Colonic mucosa (tissue), 4 donors: Measurements from ENCODE around the gene ZSCAN5B. TPM values are rescaled to one million over a fixed set of nuclear protein-coding genes. Genes with fewer than 3 reads are reported as not detected.

Experiments
- DNase-seq: peaks from one replicate; pipeline ENCODE4 v3.0.0-alpha.2; 2020
- H3K27ac ChIP-seq: fragments of 200-600 bp; one replicate; pipeline ENCODE4 v1.8.0; 2021
- H3K27me3 ChIP-seq: fragments of 200-600 bp; one replicate; pipeline ENCODE4 v1.8.0; 2021
- H3K36me3 ChIP-seq: fragments of 200-600 bp; one replicate; pipeline ENCODE4 v1.8.0; 2021
- H3K4me1 ChIP-seq: fragments of 200-600 bp; one replicate; pipeline ENCODE4 v1.8.0; 2021; ENCODE audit warnings: mild to moderate bottlenecking
- H3K4me3 ChIP-seq: fragments of 200-600 bp; one replicate; pipeline ENCODE4 v1.8.0; 2021
- H3K9ac ChIP-seq, 2 donors: one replicate each; pipeline ENCODE4 v1.7.0; 2013; ENCODE audit warnings: control low read depth in 2 of 2, low read depth in 2 of 2, low read length in 2 of 2
- H3K9me3 ChIP-seq: fragments of 200-600 bp; one replicate; pipeline ENCODE4 v1.8.0; 2021
- CTCF ChIP-seq: fragments of 200-600 bp; IDR thresholded peaks from one replicate; pipeline ENCODE4 v1.8.0; 2022; ENCODE audit warnings: antibody characterized with exemption, mild to moderate bottlenecking
- intact Hi-C: fragments of 100-400 bp; cut with DNase I; formaldehyde crosslinking; loops from one replicate; pipeline ENCODE4 v1.14.1; 2022
- total RNA-seq, 2 donors: library from RNA; stranded (reverse); fragmentation: NEBNext Ultra II Directional in 1 of 2; extraction: Animal tissue kit (Norgen Biotek cat#: 25700) in 1 of 2; gene quantifications; one replicate each; pipeline ENCODE4 v1.2.1, GENCODE V29; 2021
- donor health status: healthy.
- donor health status: DM: no; HTN: no; CAD: no.
- donor health status: DM: no; HTN: no; CAD: no.

ZSCAN5B gene
- total RNA-seq, 2 donors from 2014 or later, result not detected

- no peaks in the 10 kb centered on the region for H3K9me3 ChIP-seq
- no peaks in the 10 kb centered on the region for H3K36me3 ChIP-seq
- intact Hi-C loops, result loop anchor here (5.0 kb wide), 1 partner anchor 33 kb away; no protein-coding TSS in a partner anchor
- DNase-seq, result peak; percentile 99
- peak within 1 kb of the TSS; percentile 44 for H3K4me3 ChIP-seq
- H3K27ac ChIP-seq, result peak within 1 kb of the TSS; percentile 89
- H3K4me1 ChIP-seq, result peaks cover 10% of the 10 kb centered on the region
- H3K9ac ChIP-seq, result peak within 1 kb of the TSS; percentile 48 to 86
- H3K27me3 ChIP-seq, result no peaks in the 10 kb centered on the region
- no peak for TF ChIP-seq CTCF
Observed at GRCh38 chr19:56140583-56141416, 56.8 kb downstream of the ZSCAN5B start, which contains the start of gene ZNF444. Gene ZNF444, plus strand, starts transcription at chr19:56141287. Its CDS starts 5,625 bp downstream, at chr19:56146912.

- peak overlapping the region; percentile 48 to 84 for H3K9ac ChIP-seq
- H3K9me3 ChIP-seq, result no peaks in the 10 kb centered on the region
- no peaks in the 10 kb centered on the region for H3K36me3 ChIP-seq
- peak; percentile 46 for DNase-seq
- no peaks in the 10 kb centered on the region for H3K27me3 ChIP-seq
- H3K4me3 ChIP-seq, result peak overlapping the region; percentile 44
- peaks cover 10% of the 10 kb centered on the region for H3K4me1 ChIP-seq
- intact Hi-C loops, result loop anchor here (5.0 kb wide), 1 partner anchor 33 kb away; no protein-coding TSS in a partner anchor
- peak overlapping the region; percentile 66 for H3K27ac ChIP-seq
- no peak for TF ChIP-seq CTCF
Observed at GRCh38 chr19:56139847-56140582, 57.6 kb downstream of the ZSCAN5B start.

Other genes starting within 250 kb of the ZSCAN5B start
- gene NLRP8, start 250.0 kb downstream of the ZSCAN5B start, total RNA-seq, result not detected
- gene NLRP5, start 211.0 kb downstream of the ZSCAN5B start, total RNA-seq, result not detected
- gene ZNF787, start 76.5 kb downstream of the ZSCAN5B start, total RNA-seq, result 10 to 100 TPM; 52.1 to 69.2 TPM
- gene ZNF444, start 56.5 kb downstream of the ZSCAN5B start, total RNA-seq, result 10 to 100 TPM; 20.5 to 50.9 TPM
- not detected for gene GALP, start 21.8 kb downstream of the ZSCAN5B start, total RNA-seq
- not detected for gene ZSCAN5C, start 4.5 kb upstream of the ZSCAN5B start, total RNA-seq
- gene EDDM13, start 75.0 kb upstream of the ZSCAN5B start, total RNA-seq, result not detected
- gene ZSCAN5A, start 117.1 kb upstream of the ZSCAN5B start, total RNA-seq, result 10 to 100 TPM in 1 of 2 donors, 1 to 10 TPM in 1; 9.8 to 12.1 TPM
- 1 to 10 TPM; 1.1 to 1.4 TPM for gene ZNF582, start 195.8 kb upstream of the ZSCAN5B start, total RNA-seq
- gene ZNF583, start 206.5 kb upstream of the ZSCAN5B start, total RNA-seq, result 1 to 10 TPM; 1.3 to 2.1 TPM